Measurements from ENCODE around the gene PRG3.

Gene PRG3

DNA sequence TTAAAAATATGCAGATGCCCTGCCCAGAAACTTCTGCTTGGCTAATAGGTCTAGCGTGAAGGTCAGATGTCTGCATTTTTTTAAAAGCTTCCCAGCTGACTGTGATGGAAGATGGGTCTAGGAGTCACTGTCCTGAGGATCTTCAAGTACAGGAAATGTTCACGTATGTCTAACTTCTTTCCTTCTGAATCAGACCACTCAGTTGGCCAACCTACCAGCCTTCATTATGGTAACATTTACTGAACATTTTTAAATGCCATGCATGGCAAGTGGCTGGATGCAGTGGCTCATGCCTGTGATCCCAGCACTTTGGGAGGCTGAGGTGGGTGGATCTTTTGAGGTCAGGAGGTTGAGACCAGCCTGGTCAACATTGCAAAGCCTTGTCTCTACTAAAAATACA is 10.6 kb upstream of the PRG3 start:
- H3K36me3 ChIP-seq (ENCODE audit: control insufficient read depth in 5 of 5, insufficient read depth in 5 of 5, low read length in 5 of 5): no peaks in the 10 kb centered on the region
- H3K9me3 ChIP-seq (ENCODE audit: control insufficient read depth in 5 of 5, low read length in 5 of 5): no peaks in the 10 kb centered on the region
- H3K27ac ChIP-seq (ENCODE audit: low read depth, low read length): no peak overlapping the region
- H3K27me3 ChIP-seq (ENCODE audit: control insufficient read depth in 5 of 5, insufficient read depth in 4 of 5, low read length in 5 of 5): no peaks in the 10 kb centered on the region
- H3K4me1 ChIP-seq (ENCODE audit: control insufficient read depth in 5 of 5, insufficient read depth in 5 of 5, low read length in 5 of 5): peaks cover 0 to 2% (median 0%) of the 10 kb centered on the region in 5 donors
- H3K4me3 ChIP-seq (ENCODE audit: low read depth in 1 of 5, low read length in 5 of 5): no peak overlapping the region
- H3K9ac ChIP-seq (ENCODE audit: low read length in 5 of 5): no peak overlapping the region

DNA sequence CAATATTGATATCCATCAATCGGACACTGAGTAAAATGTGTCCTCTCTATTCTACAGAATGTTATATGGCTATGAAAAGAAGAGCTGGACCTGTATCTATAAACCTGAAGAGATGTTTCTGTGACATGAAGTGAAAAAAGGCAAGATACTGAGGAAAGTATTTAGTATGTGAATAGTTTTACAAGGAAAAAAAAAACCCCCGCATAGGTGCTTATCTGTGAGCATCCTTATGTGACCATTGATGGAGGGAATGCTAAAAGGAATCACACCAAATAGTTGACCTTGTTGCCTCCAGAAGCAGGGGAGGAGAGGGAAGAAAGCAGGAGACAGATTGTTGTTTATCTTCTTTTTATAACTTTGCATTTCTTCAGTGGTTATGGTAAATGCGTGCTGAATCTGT is 10.2 kb upstream of the PRG3 start:
- no peaks in the 10 kb centered on the region for H3K9me3 ChIP-seq (ENCODE audit: control insufficient read depth in 5 of 5, low read length in 5 of 5)
- H3K4me1 ChIP-seq (ENCODE audit: control insufficient read depth in 5 of 5, insufficient read depth in 5 of 5, low read length in 5 of 5): peaks cover 0 to 3% (median 0%) of the 10 kb centered on the region in 5 donors
- no peaks in the 10 kb centered on the region for H3K27me3 ChIP-seq (ENCODE audit: control insufficient read depth in 5 of 5, insufficient read depth in 4 of 5, low read length in 5 of 5)
- H3K9ac ChIP-seq (ENCODE audit: low read length in 5 of 5): no peak overlapping the region
- no peak overlapping the region for H3K4me3 ChIP-seq (ENCODE audit: low read depth in 1 of 5, low read length in 5 of 5)
- H3K36me3 ChIP-seq (ENCODE audit: control insufficient read depth in 5 of 5, insufficient read depth in 5 of 5, low read length in 5 of 5): no peaks in the 10 kb centered on the region
- no peak overlapping the region for H3K27ac ChIP-seq (ENCODE audit: low read depth, low read length)

DNA sequence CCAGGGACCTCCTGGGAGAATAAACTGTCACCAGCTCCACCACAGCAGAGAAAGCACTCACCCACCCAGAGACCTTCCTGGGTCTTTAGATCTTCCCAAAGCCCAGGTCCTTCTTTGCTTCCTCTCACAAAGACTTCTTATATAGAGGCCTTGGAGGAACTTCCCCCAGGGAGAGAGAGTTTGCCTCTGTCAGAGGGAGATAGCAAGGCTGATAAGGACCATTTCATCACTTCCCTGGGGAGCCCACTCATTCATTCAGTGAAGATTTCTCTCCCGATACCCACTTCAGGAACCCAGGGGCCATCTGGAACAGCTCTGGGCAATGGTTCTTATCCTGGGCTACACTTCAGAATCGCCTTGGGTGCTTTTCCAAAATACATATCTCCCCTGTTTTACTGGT is 9.6 kb upstream of the PRG3 start, which contains the start of gene PRG2:
TSS of gene PRG2 (minus strand) at position 116 of the 400 bp plus-strand sequence. CDS start 706 bp downstream, outside the sequence.
- no peak within 1 kb of the TSS for H3K4me3 ChIP-seq (ENCODE audit: low read depth in 1 of 5, low read length in 5 of 5)
- peaks cover 0 to 3% (median 0%) of the 10 kb centered on the region in 5 donors for H3K4me1 ChIP-seq (ENCODE audit: control insufficient read depth in 5 of 5, insufficient read depth in 5 of 5, low read length in 5 of 5)
- no peak within 1 kb of the TSS for H3K9ac ChIP-seq (ENCODE audit: low read length in 5 of 5)
- H3K27me3 ChIP-seq (ENCODE audit: control insufficient read depth in 5 of 5, insufficient read depth in 4 of 5, low read length in 5 of 5): no peaks in the 10 kb centered on the region
- H3K9me3 ChIP-seq (ENCODE audit: control insufficient read depth in 5 of 5, low read length in 5 of 5): no peaks in the 10 kb centered on the region
- no peaks in the 10 kb centered on the region for H3K36me3 ChIP-seq (ENCODE audit: control insufficient read depth in 5 of 5, insufficient read depth in 5 of 5, low read length in 5 of 5)
- no peak within 1 kb of the TSS for H3K27ac ChIP-seq (ENCODE audit: low read depth, low read length)

DNA sequence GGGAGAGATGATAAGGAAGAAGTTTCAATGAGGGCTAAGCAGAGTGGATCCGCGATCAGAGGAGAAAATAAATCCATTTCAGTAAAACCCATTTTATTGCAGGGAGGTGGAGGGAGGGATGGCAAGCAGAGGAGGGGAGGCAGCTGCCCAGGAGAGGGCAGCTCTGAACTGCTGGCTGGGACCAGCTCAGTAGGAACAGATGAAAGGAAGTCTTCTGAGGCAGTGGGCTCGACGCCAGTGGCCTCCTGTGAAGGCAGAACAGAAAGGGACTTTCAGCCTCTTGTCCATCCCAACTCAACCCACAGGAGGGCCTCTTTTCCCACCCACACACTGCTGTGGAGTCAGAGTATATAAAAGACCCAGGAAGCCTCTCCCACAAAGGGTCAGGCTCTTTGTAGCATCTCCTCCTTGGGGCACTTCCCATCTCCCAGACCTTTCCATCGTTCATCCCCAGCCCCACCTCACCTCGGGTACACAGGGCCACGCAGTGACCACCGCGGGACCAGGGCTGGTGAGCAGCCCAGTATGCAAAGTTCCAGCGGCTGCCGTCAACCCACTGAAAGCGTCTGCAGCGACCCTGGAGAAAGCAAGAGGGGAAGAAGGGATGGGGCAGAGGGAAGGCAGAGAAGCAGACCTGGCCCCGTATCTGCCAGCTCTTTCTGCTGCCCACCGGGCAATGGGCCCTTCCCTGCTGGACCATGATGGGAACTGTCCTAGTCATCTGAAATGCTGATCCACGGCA is 6.5 kb upstream of the PRG3 start:
- no peaks in the 10 kb centered on the region for H3K36me3 ChIP-seq (ENCODE audit: control insufficient read depth in 5 of 5, insufficient read depth in 5 of 5, low read length in 5 of 5)
- no peaks in the 10 kb centered on the region for H3K27me3 ChIP-seq (ENCODE audit: control insufficient read depth in 5 of 5, insufficient read depth in 4 of 5, low read length in 5 of 5)
- H3K9me3 ChIP-seq (ENCODE audit: control insufficient read depth in 5 of 5, low read length in 5 of 5): no peaks in the 10 kb centered on the region
- H3K27ac ChIP-seq (ENCODE audit: low read depth, low read length): no peak overlapping the region
- H3K4me3 ChIP-seq (ENCODE audit: low read depth in 1 of 5, low read length in 5 of 5): no peak overlapping the region
- H3K4me1 ChIP-seq (ENCODE audit: control insufficient read depth in 5 of 5, insufficient read depth in 5 of 5, low read length in 5 of 5): peaks cover 0 to 3% (median 0%) of the 10 kb centered on the region in 5 donors
- H3K9ac ChIP-seq (ENCODE audit: low read length in 5 of 5): no peak overlapping the region

DNA sequence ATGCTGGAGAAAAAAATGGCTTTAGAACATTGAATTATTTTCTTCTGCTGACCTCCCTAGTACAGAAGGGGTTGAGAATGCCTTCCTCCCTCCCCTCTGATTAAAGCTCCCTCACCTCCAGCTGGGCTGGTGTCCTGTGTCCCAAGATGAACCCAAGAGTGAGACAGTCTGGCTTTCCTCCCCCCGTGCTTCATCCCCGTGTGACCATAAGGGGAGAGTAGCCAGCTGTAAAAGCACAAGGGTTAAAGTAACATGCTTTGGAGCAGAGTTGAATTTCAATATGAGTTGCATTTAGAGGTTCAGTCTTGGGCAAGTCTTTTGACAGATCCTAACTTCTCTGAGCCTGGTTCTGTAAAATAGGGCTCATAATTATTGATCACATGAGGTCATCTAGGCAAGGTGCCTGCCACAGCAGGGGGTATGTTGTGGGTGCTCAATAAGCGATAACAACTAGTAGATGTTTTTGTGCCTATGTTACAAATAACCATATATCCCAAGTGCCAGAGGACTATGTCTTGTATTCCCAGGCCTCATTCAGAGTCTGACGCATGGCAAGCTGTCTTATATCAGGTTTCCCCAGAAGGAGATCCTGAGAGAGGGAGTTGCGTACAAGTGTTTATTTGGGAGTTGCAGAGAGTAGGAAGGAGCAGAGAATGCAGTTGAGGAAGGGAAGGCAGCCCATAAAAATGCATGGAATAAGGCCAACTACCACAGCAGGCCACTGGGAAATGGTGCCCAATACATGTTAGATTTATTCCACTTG is 5.4 kb upstream of the PRG3 start:
- Histone ChIP-seq H3K4me3 (ENCODE audit: low read depth in 1 of 5, low read length in 5 of 5) (no peak overlapping the region), H3K27me3 (ENCODE audit: control insufficient read depth in 5 of 5, insufficient read depth in 4 of 5, low read length in 5 of 5) (no peaks in the 10 kb centered on the region), H3K36me3 (ENCODE audit: control insufficient read depth in 5 of 5, insufficient read depth in 5 of 5, low read length in 5 of 5) (no peaks in the 10 kb centered on the region), H3K27ac (ENCODE audit: low read depth, low read length) (no peak overlapping the region), H3K4me1 (ENCODE audit: control insufficient read depth in 5 of 5, insufficient read depth in 5 of 5, low read length in 5 of 5) (peaks cover 0 to 3% (median 0%) of the 10 kb centered on the region in 5 donors), H3K9ac (ENCODE audit: low read length in 5 of 5) (no peak overlapping the region), H3K9me3 (ENCODE audit: control insufficient read depth in 5 of 5, low read length in 5 of 5) (no peaks in the 10 kb centered on the region)

DNA sequence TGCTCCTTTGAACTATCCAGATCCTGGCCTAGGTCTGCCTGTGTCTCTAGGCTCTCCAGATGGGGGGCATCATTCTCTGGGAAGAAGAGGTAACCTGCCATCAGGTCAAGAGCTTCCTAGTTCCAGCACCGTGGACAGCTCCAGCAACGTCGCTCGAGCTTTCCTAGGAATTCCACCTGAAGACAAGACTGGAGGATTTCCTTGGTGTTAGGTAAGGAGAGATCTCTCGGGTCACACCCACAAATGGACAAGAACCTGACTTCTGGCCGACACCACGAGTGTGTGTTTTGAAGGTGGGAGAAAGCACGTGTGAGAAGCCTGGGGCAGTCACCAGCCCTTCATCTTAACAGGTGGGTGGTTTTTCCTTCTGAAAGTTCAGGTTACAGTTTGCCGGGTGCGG is 1.2 kb downstream of the PRG3 start:
- Histone ChIP-seq H3K27me3 (ENCODE audit: control insufficient read depth in 5 of 5, insufficient read depth in 4 of 5, low read length in 5 of 5) (peaks cover 0 to 13% (median 6%) of the 10 kb centered on the region in 5 donors), H3K27ac (ENCODE audit: low read depth, low read length) (no peak overlapping the region), H3K36me3 (ENCODE audit: control insufficient read depth in 5 of 5, insufficient read depth in 5 of 5, low read length in 5 of 5) (no peaks in the 10 kb centered on the region), H3K4me3 (ENCODE audit: low read depth in 1 of 5, low read length in 5 of 5) (no peak overlapping the region), H3K9ac (ENCODE audit: low read length in 5 of 5) (no peak overlapping the region), H3K4me1 (ENCODE audit: control insufficient read depth in 5 of 5, insufficient read depth in 5 of 5, low read length in 5 of 5) (peaks cover 0 to 9% (median 0%) of the 10 kb centered on the region in 5 donors), H3K9me3 (ENCODE audit: control insufficient read depth in 5 of 5, low read length in 5 of 5) (no peaks in the 10 kb centered on the region)

DNA sequence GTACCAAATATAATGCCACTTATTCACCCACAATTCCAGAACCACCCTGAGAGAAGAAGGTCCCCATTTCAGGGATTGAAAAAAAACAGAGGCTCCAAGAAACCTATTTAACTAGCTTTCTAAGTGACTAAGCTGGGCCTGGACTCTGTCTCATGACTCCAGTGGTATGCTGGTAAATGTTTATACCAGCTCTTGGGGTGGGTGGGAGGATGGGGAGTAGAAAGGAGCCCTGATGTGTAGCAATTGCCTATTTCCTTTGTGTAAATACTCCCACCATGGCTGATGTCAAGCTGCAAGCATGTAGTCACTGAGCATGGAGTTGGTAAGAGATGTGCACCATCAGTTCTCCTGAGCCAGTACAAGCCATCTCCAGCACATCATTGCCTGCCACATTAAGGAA is 2.8 kb downstream of the PRG3 start:
- Histone ChIP-seq H3K27ac (ENCODE audit: low read depth, low read length) (no peak overlapping the region), H3K36me3 (ENCODE audit: control insufficient read depth in 5 of 5, insufficient read depth in 5 of 5, low read length in 5 of 5) (no peaks in the 10 kb centered on the region), H3K27me3 (ENCODE audit: control insufficient read depth in 5 of 5, insufficient read depth in 4 of 5, low read length in 5 of 5) (peaks cover 0 to 13% (median 6%) of the 10 kb centered on the region in 5 donors), H3K9ac (ENCODE audit: low read length in 5 of 5) (no peak overlapping the region), H3K4me3 (ENCODE audit: low read depth in 1 of 5, low read length in 5 of 5) (no peak overlapping the region), H3K9me3 (ENCODE audit: control insufficient read depth in 5 of 5, low read length in 5 of 5) (no peaks in the 10 kb centered on the region), H3K4me1 (ENCODE audit: control insufficient read depth in 5 of 5, insufficient read depth in 5 of 5, low read length in 5 of 5) (peaks cover 0 to 12% (median 0%) of the 10 kb centered on the region in 5 donors)

DNA sequence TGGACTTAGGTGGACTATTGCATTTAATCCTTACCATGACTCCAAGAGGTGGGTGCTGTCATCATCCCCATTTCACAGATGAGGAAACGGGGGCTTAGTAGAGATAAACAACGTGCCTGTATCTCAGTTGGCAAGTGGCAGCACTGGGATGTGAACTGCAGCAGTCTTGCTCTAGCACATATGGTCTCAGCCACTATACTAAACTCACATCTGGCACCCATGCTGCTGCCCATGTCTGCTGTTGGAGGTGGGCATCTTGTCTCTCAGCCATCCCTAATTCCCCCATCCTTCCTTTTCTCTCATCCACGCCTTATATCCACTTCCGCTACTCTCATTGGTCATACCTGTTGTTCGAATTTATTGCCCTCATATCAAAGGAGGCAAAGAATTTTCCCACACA is 3.8 kb downstream of the PRG3 start:
- no peaks in the 10 kb centered on the region for H3K36me3 ChIP-seq (ENCODE audit: control insufficient read depth in 5 of 5, insufficient read depth in 5 of 5, low read length in 5 of 5)
- H3K4me3 ChIP-seq (ENCODE audit: low read depth in 1 of 5, low read length in 5 of 5): no peak overlapping the region
- H3K9ac ChIP-seq (ENCODE audit: low read length in 5 of 5): no peak overlapping the region
- no peak overlapping the region for H3K27ac ChIP-seq (ENCODE audit: low read depth, low read length)
- H3K27me3 ChIP-seq (ENCODE audit: control insufficient read depth in 5 of 5, insufficient read depth in 4 of 5, low read length in 5 of 5): peaks cover 0 to 13% (median 6%) of the 10 kb centered on the region in 5 donors
- H3K4me1 ChIP-seq (ENCODE audit: control insufficient read depth in 5 of 5, insufficient read depth in 5 of 5, low read length in 5 of 5): peaks cover 0 to 23% (median 5%) of the 10 kb centered on the region in 5 donors
- H3K9me3 ChIP-seq (ENCODE audit: control insufficient read depth in 5 of 5, low read length in 5 of 5): no peaks in the 10 kb centered on the region

DNA sequence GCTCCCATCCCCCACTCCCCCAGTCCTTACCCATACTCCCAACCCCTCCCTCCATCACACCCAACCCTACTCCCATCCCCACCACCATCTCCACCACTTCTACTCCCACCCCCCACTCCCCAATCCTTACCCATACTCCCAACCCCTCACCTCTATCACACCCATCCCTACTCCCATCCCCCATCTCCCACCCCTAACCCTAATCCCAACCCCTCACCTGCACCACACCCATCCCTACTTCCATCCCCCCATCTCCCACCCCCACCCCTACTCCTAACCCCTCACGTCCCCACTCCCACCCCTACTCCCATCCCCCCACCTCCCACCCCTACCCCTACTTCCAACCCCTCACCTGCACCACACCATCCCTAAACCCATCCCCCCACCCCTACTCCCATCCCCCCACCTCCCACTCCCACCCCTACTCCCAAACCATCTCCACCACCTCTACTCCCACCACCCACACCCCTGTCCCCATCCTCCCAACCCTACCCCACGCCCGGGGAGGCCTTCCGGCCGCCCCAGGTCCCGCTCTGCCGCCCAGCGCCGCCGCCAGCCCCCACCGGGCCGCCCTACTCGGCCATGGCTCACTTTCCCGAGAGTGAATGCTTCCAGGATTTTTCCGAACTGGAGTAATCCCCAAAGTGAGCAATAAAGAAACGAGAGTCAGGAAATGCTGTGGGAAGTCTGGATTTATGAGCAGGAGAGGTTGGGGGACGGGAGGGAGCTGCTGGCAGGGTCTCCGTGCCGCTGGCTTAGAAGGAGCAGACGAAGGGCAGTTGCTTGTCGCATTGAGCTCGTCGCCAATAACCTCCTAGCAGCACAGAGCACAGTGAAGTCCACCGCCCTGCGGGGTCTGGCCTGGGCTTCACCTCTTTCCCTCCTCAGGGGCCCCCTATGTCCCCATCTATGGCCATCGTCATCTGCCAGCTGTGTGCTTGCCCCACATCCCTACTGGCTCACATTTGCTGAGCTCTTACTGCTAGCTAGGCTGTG is 4.6 kb downstream of the PRG3 start:
- H3K36me3 ChIP-seq (ENCODE audit: control insufficient read depth in 5 of 5, insufficient read depth in 5 of 5, low read length in 5 of 5): no peaks in the 10 kb centered on the region
- no peak overlapping the region for H3K27ac ChIP-seq (ENCODE audit: low read depth, low read length)
- no peak overlapping the region for H3K4me3 ChIP-seq (ENCODE audit: low read depth in 1 of 5, low read length in 5 of 5)
- H3K4me1 ChIP-seq (ENCODE audit: control insufficient read depth in 5 of 5, insufficient read depth in 5 of 5, low read length in 5 of 5): peaks cover 0 to 23% (median 5%) of the 10 kb centered on the region in 5 donors
- H3K27me3 ChIP-seq (ENCODE audit: control insufficient read depth in 5 of 5, insufficient read depth in 4 of 5, low read length in 5 of 5): peaks cover 0 to 13% (median 6%) of the 10 kb centered on the region in 5 donors
- H3K9ac ChIP-seq (ENCODE audit: low read length in 5 of 5): no peak overlapping the region
- H3K9me3 ChIP-seq (ENCODE audit: control insufficient read depth in 5 of 5, low read length in 5 of 5): no peaks in the 10 kb centered on the region
